HEK293T (cell line): Measurements from ENCODE around the gene PTPRM.

Experiments
- CTCF ChIA-PET: fragments of 350-600 bp; formaldehyde crosslinking; extraction: SDS; loops from one replicate; lab custom pipeline; 2021; ENCODE audit warnings: antibody characterized with exemption, inconsistent platforms; lab: Yijun Ruan, JAX
- POLR2A ChIA-PET: fragments of 350-600 bp; formaldehyde crosslinking; extraction: SDS; loops from one replicate; lab custom pipeline; 2020; ENCODE audit warnings: antibody characterized with exemption, inconsistent platforms; lab: Yijun Ruan, JAX
- DNase-seq: peaks from one replicate; pipeline ENCODE4 v3.0.0; 2012; ENCODE audit warnings: mixed read lengths; ENCODE audit errors: extremely low spot score
- ARNT ChIP-seq: fragments of 450-650 bp; IDR thresholded peaks from 2 replicates; pipeline ENCODE4 v1.6.1; 2017; ENCODE audit warnings: mild to moderate bottlenecking
- BHLHE40 ChIP-seq: fragments of 450-650 bp; IDR thresholded peaks from 2 replicates; pipeline ENCODE4 v1.6.1; 2016; ENCODE audit warnings: mild to moderate bottlenecking, moderate library complexity, borderline replicate concordance
- CTBP1 ChIP-seq: fragments of 450-650 bp; IDR thresholded peaks from 2 replicates; pipeline ENCODE4 v1.6.1; 2016; ENCODE audit warnings: borderline replicate concordance
- ELF4 ChIP-seq: fragments of 450-650 bp; IDR thresholded peaks from 2 replicates; pipeline ENCODE4 v1.6.1; 2017; ENCODE audit warnings: antibody characterized with exemption
- FOXA1 ChIP-seq: fragments of 450-650 bp; IDR thresholded peaks from 2 replicates; pipeline ENCODE4 v1.6.1; 2016; ENCODE audit warnings: mild to moderate bottlenecking
- FOXK2 ChIP-seq: fragments of 450-650 bp; IDR thresholded peaks from 2 replicates; pipeline ENCODE4 v1.6.1; 2016; ENCODE audit warnings: mild to moderate bottlenecking
- FOXM1 ChIP-seq: fragments of 450-650 bp; IDR thresholded peaks from 2 replicates; pipeline ENCODE4 v1.6.1; 2017; ENCODE audit warnings: mild to moderate bottlenecking, borderline replicate concordance
- HDGF ChIP-seq: fragments of 450-650 bp; IDR thresholded peaks from 2 replicates; pipeline ENCODE4 v1.6.1; 2017; ENCODE audit warnings: antibody characterized with exemption, borderline replicate concordance
- L3MBTL2 ChIP-seq: fragments of 450-650 bp; conservative IDR thresholded peaks from 2 replicates; pipeline ENCODE4 v1.6.1; 2016; ENCODE audit warnings: mild to moderate bottlenecking
- LEF1 ChIP-seq: fragments of 450-650 bp; IDR thresholded peaks from 2 replicates; pipeline ENCODE4 v1.6.1; 2017; ENCODE audit warnings: mild to moderate bottlenecking, borderline replicate concordance
- NFRKB ChIP-seq: fragments of 450-650 bp; IDR thresholded peaks from 2 replicates; pipeline ENCODE4 v1.6.1; 2016; ENCODE audit warnings: mild to moderate bottlenecking, moderate library complexity
- SP1 ChIP-seq: fragments of 450-650 bp; IDR thresholded peaks from 2 replicates; pipeline ENCODE4 v1.6.1; 2017
- SUZ12 ChIP-seq: fragments of 450-650 bp; IDR thresholded peaks from 2 replicates; pipeline ENCODE4 v1.6.1; 2016; ENCODE audit warnings: mild to moderate bottlenecking
- TARDBP ChIP-seq: fragments of 450-650 bp; IDR thresholded peaks from 2 replicates; pipeline ENCODE4 v1.6.1; 2016
- ZNF384 ChIP-seq: fragments of 450-650 bp; IDR thresholded peaks from 2 replicates; pipeline ENCODE4 v1.6.1; 2016
- TF ChIP-seq, protein P1 (sequence below): fragments of 450-650 bp; IDR thresholded peaks from 2 replicates; pipeline ENCODE4 v1.6.1; 2016

PTPRM gene

DNA sequence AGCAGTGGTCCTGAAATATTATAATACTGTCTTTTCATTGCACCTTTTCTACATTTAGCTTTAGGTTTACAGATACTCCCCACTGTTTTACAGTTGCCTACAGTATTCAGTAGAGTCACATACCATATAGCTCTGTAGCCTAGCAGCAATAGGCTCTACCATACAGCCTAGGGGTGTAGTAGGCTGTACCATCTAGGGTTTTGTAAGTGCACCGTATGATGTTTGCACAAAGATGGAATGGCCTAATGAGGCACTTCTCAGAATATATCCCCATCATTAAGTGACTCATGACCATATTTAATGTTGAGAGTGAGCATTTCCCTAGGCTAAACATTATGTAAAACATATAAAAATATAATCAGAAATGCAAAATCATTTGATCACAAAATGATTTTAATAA is 530.8 kb downstream of the PTPRM start:
- CTCF ChIA-PET, result no interaction called here
- POLR2A ChIA-PET, result no interaction called here
- TF ChIP-seq NFRKB, result no peak
- TF ChIP-seq CTBP1, result no peak
- TF ChIP-seq ELF4, result no peak
- TF ChIP-seq ARNT, result no peak
- TF ChIP-seq SUZ12, result no peak
- no peak for TF ChIP-seq FOXM1
- no peak for TF ChIP-seq BHLHE40
- TF ChIP-seq LEF1, result no peak
- no peak for TF ChIP-seq HDGF
- no peak for DNase-seq

DNA sequence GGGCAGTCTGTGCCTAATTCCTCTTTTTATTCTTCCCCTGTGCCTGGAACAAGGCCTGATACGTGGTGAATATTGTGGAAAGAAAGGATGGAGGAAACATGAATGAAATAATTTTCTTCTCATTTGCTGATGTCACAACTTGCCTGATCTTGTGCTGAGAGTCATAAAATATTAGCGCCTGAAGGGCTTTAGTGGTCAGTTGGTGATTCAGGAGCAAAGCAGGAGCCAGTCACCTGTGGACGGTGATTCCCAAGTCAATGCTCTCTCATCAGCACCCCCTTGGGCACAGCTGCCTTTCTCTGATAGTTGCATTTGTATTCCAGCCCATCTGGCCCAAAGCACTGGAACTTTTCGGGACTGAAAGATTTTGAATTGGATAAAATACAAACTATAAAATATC is 539.5 kb downstream of the PTPRM start:
- POLR2A ChIA-PET, result no interaction called here

GRCh38 chr18:8107426-8107825 is 540.3 kb downstream of the PTPRM start:
- POLR2A ChIA-PET, result no interaction called here
- CTCF ChIA-PET, result no interaction called here
- TF ChIP-seq SUZ12, result no peak
- TF ChIP-seq BHLHE40, result no peak
- no peak for TF ChIP-seq FOXA1
- TF ChIP-seq, protein P1, sequence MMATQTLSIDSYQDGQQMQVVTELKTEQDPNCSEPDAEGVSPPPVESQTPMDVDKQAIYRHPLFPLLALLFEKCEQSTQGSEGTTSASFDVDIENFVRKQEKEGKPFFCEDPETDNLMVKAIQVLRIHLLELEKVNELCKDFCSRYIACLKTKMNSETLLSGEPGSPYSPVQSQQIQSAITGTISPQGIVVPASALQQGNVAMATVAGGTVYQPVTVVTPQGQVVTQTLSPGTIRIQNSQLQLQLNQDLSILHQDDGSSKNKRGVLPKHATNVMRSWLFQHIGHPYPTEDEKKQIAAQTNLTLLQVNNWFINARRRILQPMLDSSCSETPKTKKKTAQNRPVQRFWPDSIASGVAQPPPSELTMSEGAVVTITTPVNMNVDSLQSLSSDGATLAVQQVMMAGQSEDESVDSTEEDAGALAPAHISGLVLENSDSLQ, result no peak
- no peak for TF ChIP-seq ELF4
- no peak for DNase-seq

More for the DNA sequence above, 539.5 kb downstream of the PTPRM start:
- no peak for DNase-seq
- TF ChIP-seq, protein P1, result no peak
- TF ChIP-seq NFRKB, result no peak
- TF ChIP-seq LEF1, result no peak
- TF ChIP-seq SP1, result no peak
- TF ChIP-seq SUZ12, result no peak
- TF ChIP-seq HDGF, result no peak
- no peak for TF ChIP-seq ARNT
- TF ChIP-seq FOXM1, result no peak
- TF ChIP-seq TARDBP, result no peak
- TF ChIP-seq BHLHE40, result no peak
- no peak for TF ChIP-seq FOXK2
- TF ChIP-seq ZNF384, result no peak
- CTCF ChIA-PET, result no interaction called here

DNA sequence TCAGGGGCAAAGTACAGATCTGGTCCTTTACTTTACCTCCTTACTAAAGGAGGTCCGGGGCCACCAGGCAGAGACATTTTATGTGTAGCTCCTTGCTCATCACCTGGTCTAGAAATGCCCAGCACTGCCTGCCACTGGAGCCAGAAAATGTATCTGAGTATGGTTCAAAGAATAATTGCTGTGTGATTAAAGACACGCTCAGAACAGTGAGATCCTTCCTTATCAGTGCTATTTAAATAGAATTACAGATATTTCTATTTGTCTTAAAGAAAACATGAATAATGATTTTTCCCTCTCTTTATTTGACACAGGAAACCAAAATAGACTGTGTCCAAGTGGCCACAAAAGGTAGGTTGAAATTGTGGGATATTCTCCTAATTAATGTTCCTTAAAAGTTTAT is 547.4 kb downstream of the PTPRM start:
- DNase-seq, result no peak
- CTCF ChIA-PET, result no interaction called here
- TF ChIP-seq L3MBTL2, result no peak
- no peak for TF ChIP-seq ARNT
- no peak for TF ChIP-seq SUZ12
- TF ChIP-seq LEF1, result no peak
- no peak for TF ChIP-seq FOXM1
- no peak for TF ChIP-seq BHLHE40
- TF ChIP-seq NFRKB, result no peak
- no peak for TF ChIP-seq SP1
- no peak for TF ChIP-seq CTBP1
- POLR2A ChIA-PET, result no interaction called here

- no peak for DNase-seq
- TF ChIP-seq, protein P1, result no peak
- TF ChIP-seq TARDBP, result no peak
- no peak for TF ChIP-seq ELF4
- TF ChIP-seq FOXM1, result no peak
- TF ChIP-seq FOXA1, result no peak
- TF ChIP-seq HDGF, result no peak
- TF ChIP-seq FOXK2, result no peak
- no peak for TF ChIP-seq BHLHE40
- TF ChIP-seq L3MBTL2, result no peak
- no peak for TF ChIP-seq ARNT
- TF ChIP-seq SP1, result no peak
- no peak for TF ChIP-seq LEF1
- no peak for TF ChIP-seq CTBP1
- no peak for TF ChIP-seq ZNF384
- TF ChIP-seq NFRKB, result no peak
- TF ChIP-seq SUZ12, result no peak
- POLR2A ChIA-PET, result no interaction called here
- CTCF ChIA-PET, result no interaction called here
Observed at GRCh38 chr18:8116341-8117005, 549.4 kb downstream of the PTPRM start.

GRCh38 chr18:8117006-8117371 is 549.9 kb downstream of the PTPRM start:
- ChIA-PET POLR2A (no interaction called here), CTCF (interaction anchor here (0.7 kb wide), 1 partner anchor 382 kb away, joined by 4 read pairs; no protein-coding TSS in a partner anchor)
- no peak for DNase-seq

More at GRCh38 chr18:8117006-8117371, 549.9 kb downstream of the PTPRM start:
- TF ChIP-seq ARNT (no peak), FOXK2 (no peak), ELF4 (no peak)
- TF ChIP-seq, protein P1, result no peak
